ENCODE results near the gene PNPLA3.

DNA sequence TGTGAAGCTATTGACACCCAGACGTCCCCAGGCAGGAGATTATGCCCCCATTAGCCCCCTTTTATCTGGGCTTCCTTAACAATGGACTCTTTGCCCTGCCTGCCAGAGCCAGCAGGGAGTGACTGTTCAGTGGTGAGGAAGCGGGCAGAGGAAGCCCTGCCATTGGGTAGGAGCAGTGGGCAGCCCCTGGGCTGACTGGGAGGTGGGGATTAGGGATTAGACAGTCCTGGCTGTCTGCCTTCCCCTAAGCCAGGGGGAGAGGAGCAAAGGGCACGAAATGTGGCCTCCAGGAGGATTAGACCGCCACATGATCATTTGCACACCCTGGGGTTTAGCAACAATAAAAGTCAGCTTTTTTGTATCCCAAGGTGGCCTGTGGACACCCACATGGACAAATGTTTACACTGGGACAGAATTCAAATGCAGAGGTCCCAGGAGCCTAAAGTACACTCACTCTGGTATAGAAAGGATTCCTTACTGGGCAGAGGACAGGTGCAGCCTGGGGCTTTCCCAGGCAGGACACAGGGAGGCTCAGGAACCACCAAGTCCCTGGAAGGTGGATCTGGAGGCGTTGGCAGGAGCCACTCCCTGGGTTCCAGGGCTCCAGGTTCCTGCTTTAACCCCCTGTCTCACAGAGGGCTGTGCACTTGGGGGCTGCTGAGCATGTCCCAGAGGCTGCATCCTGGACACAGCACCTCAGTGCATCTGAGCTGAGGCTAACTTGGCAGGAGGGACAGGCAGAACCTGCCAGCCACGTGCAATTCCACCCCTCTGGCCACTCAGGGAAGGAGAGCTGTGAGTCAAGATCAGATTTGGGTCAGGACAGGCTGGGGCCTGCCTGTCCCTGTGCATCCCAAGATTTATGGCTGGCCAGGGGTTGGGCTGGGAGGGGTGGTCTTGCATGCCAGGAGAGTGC lies 2.1 kb downstream of the PNPLA3 start:
- TF ChIP-seq POLR2A (IDR thresholded peaks at IDR 0.05; ENCODE audit: extremely low read depth, insufficient read length): no peak
- TF ChIP-seq, protein P1, sequence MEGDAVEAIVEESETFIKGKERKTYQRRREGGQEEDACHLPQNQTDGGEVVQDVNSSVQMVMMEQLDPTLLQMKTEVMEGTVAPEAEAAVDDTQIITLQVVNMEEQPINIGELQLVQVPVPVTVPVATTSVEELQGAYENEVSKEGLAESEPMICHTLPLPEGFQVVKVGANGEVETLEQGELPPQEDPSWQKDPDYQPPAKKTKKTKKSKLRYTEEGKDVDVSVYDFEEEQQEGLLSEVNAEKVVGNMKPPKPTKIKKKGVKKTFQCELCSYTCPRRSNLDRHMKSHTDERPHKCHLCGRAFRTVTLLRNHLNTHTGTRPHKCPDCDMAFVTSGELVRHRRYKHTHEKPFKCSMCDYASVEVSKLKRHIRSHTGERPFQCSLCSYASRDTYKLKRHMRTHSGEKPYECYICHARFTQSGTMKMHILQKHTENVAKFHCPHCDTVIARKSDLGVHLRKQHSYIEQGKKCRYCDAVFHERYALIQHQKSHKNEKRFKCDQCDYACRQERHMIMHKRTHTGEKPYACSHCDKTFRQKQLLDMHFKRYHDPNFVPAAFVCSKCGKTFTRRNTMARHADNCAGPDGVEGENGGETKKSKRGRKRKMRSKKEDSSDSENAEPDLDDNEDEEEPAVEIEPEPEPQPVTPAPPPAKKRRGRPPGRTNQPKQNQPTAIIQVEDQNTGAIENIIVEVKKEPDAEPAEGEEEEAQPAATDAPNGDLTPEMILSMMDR (IDR thresholded peaks at IDR 0.05; ENCODE audit: low read depth, low read length): no peak
- TF ChIP-seq, protein P2, sequence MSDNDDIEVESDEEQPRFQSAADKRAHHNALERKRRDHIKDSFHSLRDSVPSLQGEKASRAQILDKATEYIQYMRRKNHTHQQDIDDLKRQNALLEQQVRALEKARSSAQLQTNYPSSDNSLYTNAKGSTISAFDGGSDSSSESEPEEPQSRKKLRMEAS (IDR thresholded peaks at IDR 0.05; ENCODE audit: low read depth, low read length): no peak
- no peak for TF ChIP-seq MYC (IDR thresholded peaks at IDR 0.05; ENCODE audit: low read depth, low read length)
